Adrenal gland (tissue), 5 donors: Measurements from ENCODE around the gene PCDHB15.

Source experiments
- POLR2A ChIP-seq, 2 donors: fragments of 450-650 bp; IDR thresholded peaks; one replicate each; pipeline ENCODE4 v1.6.1; 2017; ENCODE audit warnings: antibody characterized with exemption in 2 of 2, mild to moderate bottlenecking in 2 of 2, moderate library complexity in 1 of 2
- TF ChIP-seq, protein P1 (sequence below), 6 experiments: fragments of 450-650 bp in 4 of 6; fragments of 200-600 bp in 2 of 6; sonication (generic) in 1 of 6; IDR thresholded peaks; 1 replicate in 5 of 6; 2 replicates in 1 of 6; pipeline versions ENCODE4 v1.5.1 to v1.8.0; 2016 to 2021; ENCODE audit warnings: antibody characterized with exemption in 6 of 6, mild to moderate bottlenecking in 2 of 6, moderate library complexity in 1 of 6
- donor health status: DM: no; HTN: no; CAD: no.

DNA sequence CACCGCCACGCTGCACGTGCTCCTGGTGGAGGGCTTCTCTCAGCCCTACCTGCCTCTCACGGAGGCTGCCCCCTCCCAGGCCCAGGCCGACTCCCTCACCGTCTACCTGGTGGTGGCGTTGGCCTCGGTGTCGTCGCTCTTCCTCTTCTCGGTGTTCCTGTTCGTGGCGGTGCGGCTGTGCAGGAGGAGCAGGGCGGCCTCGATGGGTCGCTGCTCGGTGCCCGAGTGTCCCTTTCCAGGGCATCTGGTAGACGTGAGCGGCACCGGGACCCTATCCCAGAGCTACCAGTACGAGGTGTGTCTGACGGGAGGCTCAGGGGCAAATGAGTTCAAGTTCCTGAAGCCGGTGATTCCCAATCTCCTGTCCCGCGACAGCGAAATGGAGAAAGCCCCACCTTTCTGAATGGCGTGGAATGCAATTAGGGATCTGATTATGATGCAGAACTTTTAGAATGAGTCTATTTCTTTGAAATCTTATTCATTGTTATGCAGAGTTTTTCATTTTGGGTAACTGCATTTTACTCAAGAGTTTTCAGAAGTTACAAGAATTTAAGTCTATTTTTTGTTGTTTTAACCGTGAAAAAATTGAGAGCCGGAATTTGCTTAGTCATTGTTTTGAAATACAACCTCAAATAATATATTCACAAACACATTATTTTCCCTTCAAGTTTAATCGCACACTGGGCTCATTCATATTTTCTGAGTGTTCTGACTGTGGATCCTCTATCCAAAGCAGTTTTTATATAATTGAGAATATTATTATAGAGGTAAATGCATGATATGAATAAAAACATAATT is 8.5 kb upstream of the PCDHB15 start:
- TF ChIP-seq, protein P1, sequence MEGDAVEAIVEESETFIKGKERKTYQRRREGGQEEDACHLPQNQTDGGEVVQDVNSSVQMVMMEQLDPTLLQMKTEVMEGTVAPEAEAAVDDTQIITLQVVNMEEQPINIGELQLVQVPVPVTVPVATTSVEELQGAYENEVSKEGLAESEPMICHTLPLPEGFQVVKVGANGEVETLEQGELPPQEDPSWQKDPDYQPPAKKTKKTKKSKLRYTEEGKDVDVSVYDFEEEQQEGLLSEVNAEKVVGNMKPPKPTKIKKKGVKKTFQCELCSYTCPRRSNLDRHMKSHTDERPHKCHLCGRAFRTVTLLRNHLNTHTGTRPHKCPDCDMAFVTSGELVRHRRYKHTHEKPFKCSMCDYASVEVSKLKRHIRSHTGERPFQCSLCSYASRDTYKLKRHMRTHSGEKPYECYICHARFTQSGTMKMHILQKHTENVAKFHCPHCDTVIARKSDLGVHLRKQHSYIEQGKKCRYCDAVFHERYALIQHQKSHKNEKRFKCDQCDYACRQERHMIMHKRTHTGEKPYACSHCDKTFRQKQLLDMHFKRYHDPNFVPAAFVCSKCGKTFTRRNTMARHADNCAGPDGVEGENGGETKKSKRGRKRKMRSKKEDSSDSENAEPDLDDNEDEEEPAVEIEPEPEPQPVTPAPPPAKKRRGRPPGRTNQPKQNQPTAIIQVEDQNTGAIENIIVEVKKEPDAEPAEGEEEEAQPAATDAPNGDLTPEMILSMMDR (IDR thresholded peaks at IDR 0.05): no peak
- TF ChIP-seq POLR2A (IDR thresholded peaks at IDR 0.05): no peak
